Type B pancreatic cell (in vitro differentiated cells): ENCODE data around the gene KYAT1. TPM values are rescaled to one million over a fixed set of nuclear protein-coding genes. Genes with fewer than 3 reads are reported as not detected.

Experiments
- DNase-seq: peaks from one replicate; pipeline ENCODE4 v3.0.0; 2021; ENCODE audit warnings: mixed read lengths; ENCODE audit not compliant: unreplicated experiment; ENCODE audit errors: extremely low spot score
- H3K27ac Mint-ChIP-seq: 2 replicates; pipeline ENCODE4 v1.8.0; 2021; ENCODE audit warnings: mild to moderate bottlenecking, mixed read lengths
- H3K27me3 Mint-ChIP-seq: 2 replicates; pipeline ENCODE4 v1.8.0; 2021; ENCODE audit warnings: mixed read lengths
- H3K36me3 Mint-ChIP-seq: 2 replicates; pipeline ENCODE4 v1.8.0; 2021; ENCODE audit warnings: mixed read lengths
- H3K4me1 Mint-ChIP-seq: one replicate; pipeline ENCODE4 v1.8.0; 2021; ENCODE audit warnings: mixed read lengths; ENCODE audit not compliant: unreplicated experiment
- H3K4me3 Mint-ChIP-seq: 2 replicates; pipeline ENCODE4 v1.8.0; 2021; ENCODE audit warnings: mild to moderate bottlenecking, mixed read lengths
- H3K9me3 Mint-ChIP-seq: 2 replicates; pipeline ENCODE4 v1.8.0; 2021; ENCODE audit warnings: mixed read lengths
- total RNA-seq: library from RNA; stranded (reverse); gene quantifications from 2 replicates; pipeline ENCODE4 v1.2.1, GENCODE V29; 2021; ENCODE audit warnings: low replicate concordance
- TF ChIP-seq, protein P1 (sequence below): fragments of 200-600 bp; sonication (generic); conservative IDR thresholded peaks from 2 replicates; pipeline ENCODE4 v1.5.0; 2021; ENCODE audit warnings: antibody characterized with exemption, mild to moderate bottlenecking

KYAT1 gene
- total RNA-seq, 1 donor from 2014 or later, result 11.5 TPM

DNA sequence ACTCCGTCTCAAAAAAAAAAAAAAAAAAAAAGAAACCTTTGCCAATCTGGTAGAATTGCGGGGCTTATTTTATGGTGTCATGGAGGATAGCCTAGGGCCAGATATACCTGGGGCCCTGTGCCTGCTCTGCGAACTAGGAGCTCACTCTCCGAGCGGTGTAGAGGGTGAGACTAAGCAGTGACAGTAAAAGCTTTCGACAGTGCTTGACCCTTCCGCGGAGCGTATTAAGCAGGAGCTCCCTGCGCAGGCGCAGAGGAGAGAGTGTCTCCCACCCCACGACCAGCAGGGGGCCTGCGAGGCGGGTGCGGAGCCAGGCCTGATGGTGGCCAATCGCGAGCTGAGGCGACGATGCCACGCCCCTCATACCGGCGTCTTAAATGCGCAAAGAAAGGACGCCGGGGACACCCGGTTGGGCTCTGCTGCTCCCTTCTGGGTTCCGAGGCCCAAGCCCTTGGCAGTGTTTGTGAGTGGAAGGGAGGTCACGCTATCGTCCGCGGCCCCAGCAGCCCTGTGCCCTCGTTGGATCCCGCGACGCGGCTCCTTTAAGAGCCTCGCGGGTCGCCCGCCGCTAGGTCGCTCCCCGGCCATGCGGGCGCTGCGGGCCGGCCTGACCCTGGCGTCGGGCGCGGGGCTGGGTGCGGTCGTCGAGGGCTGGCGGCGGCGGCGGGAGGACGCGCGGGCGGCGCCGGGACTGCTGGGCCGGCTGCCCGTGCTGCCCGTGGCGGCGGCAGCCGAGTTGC lies 63.5 kb downstream of the KYAT1 start, which contains the start of gene ENDOG:
ENDOG (plus strand) TSS at position 402 of the 740 bp plus-strand sequence; CDS start at position 587, 185 bp downstream.
- no peaks in the 10 kb centered on the region for H3K9me3 Mint-ChIP-seq
- H3K4me1 Mint-ChIP-seq, result peaks cover 9% of the 10 kb centered on the region
- H3K4me3 Mint-ChIP-seq, result peak within 1 kb of the TSS; percentile 89
- TF ChIP-seq, protein P1, sequence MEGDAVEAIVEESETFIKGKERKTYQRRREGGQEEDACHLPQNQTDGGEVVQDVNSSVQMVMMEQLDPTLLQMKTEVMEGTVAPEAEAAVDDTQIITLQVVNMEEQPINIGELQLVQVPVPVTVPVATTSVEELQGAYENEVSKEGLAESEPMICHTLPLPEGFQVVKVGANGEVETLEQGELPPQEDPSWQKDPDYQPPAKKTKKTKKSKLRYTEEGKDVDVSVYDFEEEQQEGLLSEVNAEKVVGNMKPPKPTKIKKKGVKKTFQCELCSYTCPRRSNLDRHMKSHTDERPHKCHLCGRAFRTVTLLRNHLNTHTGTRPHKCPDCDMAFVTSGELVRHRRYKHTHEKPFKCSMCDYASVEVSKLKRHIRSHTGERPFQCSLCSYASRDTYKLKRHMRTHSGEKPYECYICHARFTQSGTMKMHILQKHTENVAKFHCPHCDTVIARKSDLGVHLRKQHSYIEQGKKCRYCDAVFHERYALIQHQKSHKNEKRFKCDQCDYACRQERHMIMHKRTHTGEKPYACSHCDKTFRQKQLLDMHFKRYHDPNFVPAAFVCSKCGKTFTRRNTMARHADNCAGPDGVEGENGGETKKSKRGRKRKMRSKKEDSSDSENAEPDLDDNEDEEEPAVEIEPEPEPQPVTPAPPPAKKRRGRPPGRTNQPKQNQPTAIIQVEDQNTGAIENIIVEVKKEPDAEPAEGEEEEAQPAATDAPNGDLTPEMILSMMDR, result peak; percentile 94
- H3K27ac Mint-ChIP-seq, result peak within 1 kb of the TSS; percentile 83
- peak; percentile 100 for DNase-seq
- H3K27me3 Mint-ChIP-seq, result no peaks in the 10 kb centered on the region
- no peaks in the 10 kb centered on the region for H3K36me3 Mint-ChIP-seq

DNA sequence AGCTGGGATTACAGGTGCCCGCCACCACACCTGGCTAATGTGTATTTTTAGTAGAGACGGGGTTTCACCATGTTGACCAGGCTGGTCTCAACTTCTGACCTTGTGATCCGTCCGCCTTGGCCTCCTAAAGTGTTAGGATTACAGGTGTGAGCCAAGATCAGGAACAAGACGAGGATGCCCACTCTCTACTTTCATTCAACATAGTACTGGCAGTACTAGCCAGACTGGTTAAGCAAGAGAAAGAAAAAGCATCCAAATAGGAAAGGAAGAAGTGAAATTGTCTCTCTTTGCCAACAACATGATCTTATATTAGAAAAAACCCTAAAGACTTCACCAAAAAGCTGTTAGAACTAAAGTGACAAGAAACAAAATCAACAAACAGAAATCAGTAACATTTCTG lies 70.9 kb downstream of the KYAT1 start:
- Mint-ChIP-seq H3K36me3 (no peaks in the 10 kb centered on the region), H3K27ac (peak overlapping the region; percentile 41)

DNA sequence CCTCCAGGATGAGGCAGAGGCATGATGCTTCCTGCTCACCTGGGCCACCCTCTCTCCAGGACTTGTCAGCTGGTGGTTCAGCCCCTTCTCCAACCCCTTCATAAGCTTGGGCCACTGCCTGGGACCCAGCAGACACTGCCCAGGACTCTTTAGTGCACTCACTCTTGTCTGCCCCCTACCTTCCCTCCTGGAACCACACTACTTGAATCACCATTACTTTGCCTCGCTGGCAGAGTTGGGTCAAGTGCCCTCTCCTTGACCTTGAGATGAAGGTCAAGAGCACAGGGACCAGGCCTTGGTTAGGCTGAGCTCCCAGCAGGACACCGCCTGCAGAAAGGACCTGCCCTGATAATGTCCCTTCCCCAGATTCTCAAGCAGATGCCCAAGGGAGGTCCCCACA lies 71.9 kb downstream of the KYAT1 start:
- no peak overlapping the region for H3K4me3 Mint-ChIP-seq
- no peaks in the 10 kb centered on the region for H3K9me3 Mint-ChIP-seq
- TF ChIP-seq, protein P1, result no peak
- DNase-seq, result no peak
- H3K27me3 Mint-ChIP-seq, result no peaks in the 10 kb centered on the region
- no peak overlapping the region for H3K27ac Mint-ChIP-seq
- no peaks in the 10 kb centered on the region for H3K36me3 Mint-ChIP-seq
- no peaks in the 10 kb centered on the region for H3K4me1 Mint-ChIP-seq

More for the DNA sequence above, 70.9 kb downstream of the KYAT1 start:
- TF ChIP-seq, protein P1, result no peak
- no peak for DNase-seq
- Mint-ChIP-seq H3K4me3 (peak overlapping the region; percentile 63), H3K27me3 (no peaks in the 10 kb centered on the region), H3K4me1 (no peaks in the 10 kb centered on the region), H3K9me3 (no peaks in the 10 kb centered on the region)

DNA sequence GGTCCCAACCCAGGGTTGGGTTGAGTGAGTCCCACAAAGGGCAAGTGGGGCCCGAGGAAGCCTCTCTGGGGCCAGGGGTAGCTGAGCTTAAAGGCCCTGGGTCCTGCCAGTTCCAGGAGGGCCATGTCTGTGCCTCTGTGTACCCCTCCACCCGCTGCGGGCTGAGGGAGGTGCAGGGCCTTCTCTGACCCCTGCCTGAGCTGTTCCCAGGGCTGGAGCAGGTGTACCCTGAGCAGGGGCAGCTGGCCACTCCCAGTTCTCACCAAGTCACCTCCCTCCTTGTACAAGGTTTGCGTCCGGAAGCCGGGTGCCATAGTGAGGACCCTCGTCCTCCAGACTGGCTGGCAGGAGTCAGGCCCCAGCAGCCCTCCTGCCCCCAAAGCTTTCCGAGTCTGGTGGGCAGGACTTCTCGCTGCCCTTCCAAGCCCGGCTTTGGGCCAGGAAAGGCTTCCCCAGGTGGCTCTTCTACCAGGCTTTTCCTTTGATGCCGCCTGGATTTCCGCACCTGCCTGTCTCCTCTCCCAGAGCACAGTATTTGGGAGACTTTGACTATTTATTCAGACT lies 72.6 kb downstream of the KYAT1 start:
- Mint-ChIP-seq H3K4me3 (no peak overlapping the region), H3K27me3 (no peaks in the 10 kb centered on the region), H3K36me3 (no peaks in the 10 kb centered on the region), H3K4me1 (no peaks in the 10 kb centered on the region), H3K9me3 (no peaks in the 10 kb centered on the region), H3K27ac (no peak overlapping the region)
- DNase-seq, result no peak
- TF ChIP-seq, protein P1, result no peak

DNA sequence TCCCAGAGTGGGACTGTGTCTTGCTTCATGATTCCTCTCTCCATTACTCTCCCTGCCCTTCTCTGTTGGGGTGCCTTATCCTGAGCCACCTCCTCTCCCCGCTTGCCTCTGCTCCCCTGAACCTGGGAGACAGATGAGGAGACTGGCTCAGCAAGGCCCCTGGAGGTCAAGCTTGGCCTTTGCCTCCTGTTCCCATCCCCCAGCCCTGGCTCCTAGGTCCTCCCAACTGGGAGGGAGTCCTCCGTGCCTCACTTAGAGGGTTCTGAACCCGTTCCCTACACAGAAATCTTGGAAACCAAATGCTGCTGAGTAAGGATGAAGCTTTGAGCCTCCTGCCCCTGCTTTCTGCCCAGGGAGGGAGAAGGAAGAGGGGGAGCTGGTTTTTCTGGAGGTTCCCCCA lies 73.2 kb downstream of the KYAT1 start:
- Mint-ChIP-seq H3K27me3 (no peaks in the 10 kb centered on the region), H3K36me3 (peaks cover under 1% of the 10 kb centered on the region), H3K4me1 (no peaks in the 10 kb centered on the region), H3K4me3 (no peak overlapping the region), H3K9me3 (no peaks in the 10 kb centered on the region), H3K27ac (no peak overlapping the region)
- DNase-seq, result no peak
- TF ChIP-seq, protein P1, result no peak
